Measurements from ENCODE around the gene MAN2B1. TPM values are rescaled to one million over a fixed set of nuclear protein-coding genes. Genes with fewer than 3 reads are reported as not detected.

MAN2B1 gene
- total and polyA plus RNA-seq, 2 of the 8 experiments (the other 6 are each of a cell fraction or from before 2014, with no cell fraction given), result 55.3 to 76.3 TPM

- TF ChIP-seq CHD7 (IDR thresholded peaks at IDR 0.05; ENCODE audit: insufficient replicate concordance, low read length) (no peak), RNF2 (IDR thresholded peaks at IDR 0.05; ENCODE audit: borderline replicate concordance, low read depth, low read length, missing control alignments, poor library complexity, severe bottlenecking) (no peak), ZNF274 (IDR thresholded peaks at IDR 0.05; ENCODE audit: borderline replicate concordance, extremely low read depth, low read length) (no peak), KDM1A (IDR thresholded peaks at IDR 0.05; ENCODE audit: borderline replicate concordance, low read length) (no peak), MAX (IDR thresholded peaks at IDR 0.05) (peak; percentile 99), SIX5 (IDR thresholded peaks at IDR 0.05; ENCODE audit: low read depth, low read length) (no peak), ATF3 (IDR thresholded peaks at IDR 0.05; ENCODE audit: insufficient read depth, low read depth, low read length) (no peak), SAP30 (IDR thresholded peaks at IDR 0.05; ENCODE audit: insufficient read depth, insufficient replicate concordance, low read length) (no peak), KDM5A (IDR thresholded peaks at IDR 0.05; ENCODE audit: low read length) (no peak)
These were observed 9.5 kb downstream of the MAN2B1 start (continued) for GRCh38 chr19:12656899-12657571.
